K562 (cell line): ENCODE data around the gene APOL2. TPM values are rescaled to one million over a fixed set of nuclear protein-coding genes. Genes with fewer than 3 reads are reported as not detected.

Source experiments
- AFF1 ChIP-seq, 2 experiments: fragments of 450-650 bp; IDR thresholded peaks; 2 replicates each; pipeline ENCODE4 v1.6.1; 2018; ENCODE audit warnings: mild to moderate bottlenecking in 2 of 2, low read depth in 1 of 2; ENCODE audit not compliant: partially characterized antibody in 2 of 2
- BMI1 ChIP-seq: fragments of 150-350 bp; IDR thresholded peaks from 2 replicates; pipeline ENCODE4 v1.6.1; 2014; ENCODE audit warnings: low read length
- FOXK2 ChIP-seq, 2 experiments: fragments of 450-650 bp; IDR thresholded peaks in 1 of 2; conservative IDR thresholded peaks in 1 of 2; 2 replicates each; pipeline ENCODE4 v1.6.1; 2016; ENCODE audit warnings: low read depth in 2 of 2, mild to moderate bottlenecking in 1 of 2
- NELFE ChIP-seq: IDR thresholded peaks from 2 replicates; pipeline ENCODE4 v1.6.1; 2011; ENCODE audit warnings: mild to moderate bottlenecking; ENCODE audit not compliant: insufficient read depth, insufficient read length
- PYGO2 ChIP-seq: fragments of 450-650 bp; IDR thresholded peaks from 2 replicates; pipeline ENCODE4 v1.6.1; 2016; ENCODE audit warnings: mild to moderate bottlenecking, missing genetic modification characterization, moderate library complexity, missing compliant biosample characterization
- RAD21 ChIP-seq, 2 experiments: fragments of 250-450 bp in 1 of 2; fragments of 450-650 bp in 1 of 2; sonication (Bioruptor Pico) in 1 of 2; formaldehyde crosslinking in 1 of 2; IDR thresholded peaks in 1 of 2; conservative IDR thresholded peaks in 1 of 2; 2 replicates each; pipeline versions ENCODE4 v1.4.0 to v1.8.0; 2020 to 2022; ENCODE audit warnings: mild to moderate bottlenecking in 2 of 2, moderate library complexity in 1 of 2
- ZNF282 ChIP-seq: sonication (generic); formaldehyde crosslinking; IDR thresholded peaks from 2 replicates; pipeline ENCODE4 v1.8.1; 2023; ENCODE audit warnings: missing genetic modification reagents
- ZSCAN29 ChIP-seq: fragments of 450-650 bp; IDR thresholded peaks from 2 replicates; pipeline ENCODE4 v1.6.1; 2017
- polyA plus RNA-seq, 8 experiments: library from polyadenylated mRNA; depleted of rRNA in 4 of 8; stranded (reverse) in 5 of 8; unstranded in 3 of 8; fragments of >200 nt; fragmentation: Nextera tagmentation in 2 of 8; fragmentation: Illumina TruSeq in 1 of 8; extraction: Ambion mirVana in 2 of 8; extraction: Trizol in 1 of 8; gene quantifications; 2 replicates each; pipeline versions ENCODE4 v1.2.1 to v1.2.3, GENCODE V29; 2011 to 2014; ENCODE audit warnings: inconsistent platforms in 1 of 8, missing spikeins in 1 of 8
- total RNA-seq, 7 experiments: library from RNA; depleted of rRNA in 6 of 7; stranded (reverse); fragments of >200 nt in 6 of 7; fragmentation: Illumina TruSeq in 2 of 7; extraction: Trizol in 2 of 7; gene quantifications; 2 replicates each; pipeline versions ENCODE4 v1.2.1 to v1.2.3, GENCODE V29; 2011 to 2021; ENCODE audit warnings: low replicate concordance in 1 of 7

Gene APOL2
- total and polyA plus RNA-seq, 9 of the 15 experiments (the other 6 are each of a cell fraction or from before 2014, with no cell fraction given): 2.7 to 10.6 (median 8.9) TPM

GRCh38 chr22:36246718-36247117 lies 7.4 kb upstream of the APOL2 start (continued):
- TF ChIP-seq AFF1 (IDR thresholded peaks at IDR 0.05; ENCODE audit: low read depth in 1 of 2, partially characterized antibody in 2 of 2) (no peak), ZNF282 (no peak), PYGO2 (no peak), NELFE (no peak), BMI1 (no peak), RAD21 (CRISPR knock-in tag; conservative IDR thresholded peaks at IDR 0.05 in 1 of 2, IDR thresholded peaks at IDR 0.05 in 1 of 2) (no peak), ZSCAN29 (no peak), FOXK2 (conservative IDR thresholded peaks at IDR 0.05 in 1 of 2, IDR thresholded peaks at IDR 0.05 in 1 of 2; ENCODE audit: low read depth in 2 of 2) (no peak)
